Heart right ventricle (tissue), 16 donors: Measurements from ENCODE around the gene CWF19L2. TPM values are rescaled to one million over a fixed set of nuclear protein-coding genes. Genes with fewer than 3 reads are reported as not detected.

Experiments used
- ATAC-seq, 8 donors: fragments of 200-7000 bp; cut with Tn5 transposase; one replicate each; pipeline ENCODE4 v1.9.1; 2020; ENCODE audit warnings: mild to moderate bottlenecking in 8 of 8, moderate library complexity in 8 of 8, moderate number of reproducible peaks in 1 of 8
- DNase-seq, 2 donors: peaks; one replicate each; pipeline ENCODE4 v3.0.0-alpha.2; 2020
- H3K27ac ChIP-seq, 10 donors: fragments of 200-600 bp; sonication (generic) in 2 of 10; one replicate each; pipeline versions ENCODE4 v1.5.0 to v1.8.0; 2020 to 2022; ENCODE audit warnings: mild to moderate bottlenecking in 3 of 10
- H3K27me3 ChIP-seq, 7 donors: fragments of 200-600 bp; one replicate each; pipeline ENCODE4 v1.8.0; 2021 to 2022; ENCODE audit warnings: mild to moderate bottlenecking in 2 of 7
- H3K36me3 ChIP-seq, 9 donors: fragments of 200-600 bp; sonication (generic) in 1 of 9; one replicate each; pipeline versions ENCODE4 v1.5.0 to v1.8.0; 2020 to 2022; ENCODE audit warnings: mild to moderate bottlenecking in 2 of 9
- H3K4me1 ChIP-seq, 9 donors: fragments of 200-600 bp; sonication (generic) in 1 of 9; one replicate each; pipeline versions ENCODE4 v1.5.0 to v1.8.0; 2020 to 2022; ENCODE audit warnings: mild to moderate bottlenecking in 4 of 9
- H3K4me3 ChIP-seq, 10 donors: fragments of 200-600 bp; sonication (generic) in 2 of 10; one replicate each; pipeline versions ENCODE4 v1.5.0 to v1.8.0; 2020 to 2022; ENCODE audit warnings: mild to moderate bottlenecking in 7 of 10, moderate library complexity in 2 of 10
- H3K9me3 ChIP-seq, 11 donors: fragments of 200-600 bp in 10 of 11; sonication (generic) in 2 of 11; one replicate each; pipeline versions ENCODE4 v1.5.0 to v1.8.0; 2013 to 2022; ENCODE audit warnings: mild to moderate bottlenecking in 2 of 11, control low read depth in 1 of 11, moderate library complexity in 1 of 11
- CTCF ChIP-seq, 9 donors: fragments of 200-600 bp; sonication (generic) in 2 of 9; IDR thresholded peaks; one replicate each; pipeline versions ENCODE4 v1.5.0 to v1.8.0; 2021 to 2022; ENCODE audit warnings: antibody characterized with exemption in 9 of 9, mild to moderate bottlenecking in 5 of 9, moderate library complexity in 1 of 9
- WGBS, 2 donors: extraction: QIAGEN DNeasy Blood & Tissue Kit; methylation state at CpG; one replicate each; pipeline ENCODE4 v1.1.7; 2013; ENCODE audit warnings: inconsistent platforms in 1 of 2; 5-methylcytosine and 5-hydroxymethylcytosine counted together
- intact Hi-C, 10 donors: fragments of 100-400 bp; cut with DNase I; formaldehyde crosslinking; loops; one replicate each; pipeline versions ENCODE4 v1.11.1 to v1.14.2; 2022
- polyA plus RNA-seq, 2 donors: library from polyadenylated mRNA; stranded (reverse); fragments of 200-250 nt; gene quantifications; one replicate each; pipeline ENCODE4 v1.2.3, GENCODE V29; 2013
- total RNA-seq, 10 donors: library from RNA; stranded (reverse); fragmentation: NEBNext Ultra II Directional in 3 of 10; extraction: Animal tissue kit (Norgen Biotek cat#: 25700) in 3 of 10; gene quantifications; one replicate each; pipeline versions ENCODE4 v1.2.1 to v1.2.4, GENCODE V29; 2021 to 2023
- donor health status: Arrhythmogenic right ventricular cardiomyopathy.
- donor health status: ischemic (EF 13 %, LVEDD 7.1; RV severe dilation, severe dysfunction).
- donor health status: healthy with polysubstance abuse.
- donor health status: DM: no; HTN: yes; CAD: no.
- donor health status: DM: no; HTN: no; CAD: no.
- donor health status: ischemic (EF 25% LVEDD 6.9; RV normal size, moderate dysfunction).
- donor health status: ischemic (EF 25% LVEDD 5.7; RV mildly dilated, moderate dysfunction).
- donor health status: healthy.
- donor health status: DM: yes; HTN: yes; CAD: no.
- donor health status: Ischemic cardiomyopathy.
- donor health status: ischemic (EF 35%, LVEDD 5.7; RV mildly dilated, moderate dysfunction).
- donor health status: nonischemic (EF 11% LVEDD 7.7; RV severe dilation, severe dysfunction).
- donor health status: DM: yes; HTN: yes; CAD: no.
- donor health status: PGD.
- donor health status: ischemic (EF 29% LVEDD 5.4; RV normal size, mild dysfunction).
- donor health status: nonischemic (EF 23%, LVEDD 6.1; RV moderate dilation, normal function).

Gene CWF19L2
- total and polyA plus RNA-seq, 12 donors = 3.1 to 11.7 (median 8.0) TPM

DNA sequence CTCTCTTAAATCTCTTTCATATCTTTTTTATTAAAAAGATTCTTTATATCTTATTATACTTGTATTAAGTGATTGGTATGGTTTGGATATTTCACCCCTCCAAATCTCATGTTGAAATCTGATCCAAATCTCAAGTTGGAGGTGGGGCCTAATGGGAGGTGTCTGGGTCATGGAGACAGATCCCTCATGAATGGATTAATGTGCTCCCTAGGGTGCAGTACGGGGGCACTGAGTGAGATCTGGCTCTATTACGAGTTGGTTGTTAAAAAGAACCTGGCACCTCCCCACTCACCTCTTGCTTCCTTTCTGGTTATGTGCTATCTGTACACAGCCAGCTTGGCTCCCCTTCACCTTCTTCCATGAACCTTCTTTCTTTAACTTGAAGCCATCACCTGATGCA lies 149.6 kb downstream of the CWF19L2 start:
- Histone ChIP-seq H3K4me3 (no peak overlapping the region), H3K36me3 (peaks cover 0 to 75% (median 6%) of the 10 kb centered on the region in 9 donors), H3K27ac (no peak overlapping the region), H3K4me1 (no peaks in the 10 kb centered on the region), H3K9me3 (no peaks in the 10 kb centered on the region), H3K27me3 (no peaks in the 10 kb centered on the region)
- DNase-seq = no peak
- no peak for ATAC-seq
- intact Hi-C loops = no loop called here
- WGBS, 2 donors = 63 to 78% methylated on average over 2 of the region's 2 CpGs
- no peak for TF ChIP-seq CTCF (IDR thresholded peaks at IDR 0.05)

DNA sequence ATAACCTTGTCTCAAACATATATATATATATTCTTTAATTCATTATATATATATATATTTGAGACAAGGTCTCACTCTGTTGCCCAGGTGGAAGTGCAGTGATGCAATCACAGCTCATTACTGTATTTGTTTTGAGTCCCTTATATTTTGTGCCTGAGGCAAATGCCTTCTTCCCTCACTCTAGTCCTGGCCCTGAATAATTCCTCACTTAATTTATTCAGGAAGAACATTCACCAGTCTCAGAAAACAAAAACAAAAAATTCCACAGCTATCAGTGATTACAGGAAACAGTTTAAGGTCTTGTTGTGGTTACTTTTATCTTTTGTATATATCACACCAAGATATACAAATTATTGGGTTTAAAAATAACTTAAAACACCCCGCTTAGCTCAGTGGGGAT lies 155.7 kb downstream of the CWF19L2 start:
- WGBS, 2 donors = 66 to 82% methylated on average over 1 of the region's 1 CpG
- intact Hi-C loops = no loop called here

GRCh38 chr11:107293677-107294344 lies 163.8 kb downstream of the CWF19L2 start:
- no peaks in the 10 kb centered on the region for H3K27me3 ChIP-seq
- no peak for ATAC-seq
- WGBS, 2 donors = 85 to 96% methylated on average over 13 of the region's 13 CpGs
- no peak overlapping the region for H3K4me3 ChIP-seq
- no peak for TF ChIP-seq CTCF (IDR thresholded peaks at IDR 0.05)
- H3K36me3 ChIP-seq = peaks cover 0 to 37% (median 4%) of the 10 kb centered on the region in 9 donors
- no peak for DNase-seq
- no peak overlapping the region for H3K27ac ChIP-seq
- peaks cover 0 to 34% (median 10%) of the 10 kb centered on the region in 11 donors for H3K9me3 ChIP-seq
- no peaks in the 10 kb centered on the region for H3K4me1 ChIP-seq
- intact Hi-C loops = no loop called here

More for the DNA sequence above, 155.7 kb downstream of the CWF19L2 start:
- no peak for ATAC-seq
- peaks cover 0 to 24% (median 4%) of the 10 kb centered on the region in 11 donors for H3K9me3 ChIP-seq
- peaks cover 0 to 47% (median 0%) of the 10 kb centered on the region in 9 donors for H3K36me3 ChIP-seq
- no peaks in the 10 kb centered on the region for H3K27me3 ChIP-seq
- DNase-seq = no peak
- H3K4me1 ChIP-seq = no peaks in the 10 kb centered on the region
- H3K4me3 ChIP-seq = no peak overlapping the region
- TF ChIP-seq CTCF (IDR thresholded peaks at IDR 0.05) = no peak
- H3K27ac ChIP-seq = no peak overlapping the region

- ATAC-seq (no peak), DNase-seq (no peak)
- no peak overlapping the region for H3K27ac ChIP-seq
- no peaks in the 10 kb centered on the region for H3K27me3 ChIP-seq
- WGBS, 2 donors = 93 to 97% methylated on average over 1 of the region's 1 CpG
- H3K9me3 ChIP-seq = peaks cover 0 to 30% (median 0%) of the 10 kb centered on the region in 11 donors
- intact Hi-C loops = no loop called here
- H3K4me3 ChIP-seq = no peak overlapping the region
- no peak for TF ChIP-seq CTCF (IDR thresholded peaks at IDR 0.05)
- H3K4me1 ChIP-seq = no peaks in the 10 kb centered on the region
- no peaks in the 10 kb centered on the region for H3K36me3 ChIP-seq
These were observed 175.4 kb downstream of the CWF19L2 start for GRCh38 chr11:107282195-107282594.

Other genes with a start within 250 kb of the CWF19L2 start
- gene ALKBH8, start 107.9 kb upstream of the CWF19L2 start, total RNA-seq = 1 to 10 TPM; 5.4 to 7.8 (median 6.8) TPM
- 1 to 10 TPM; 2.2 to 4.5 TPM for gene ALKBH8, start 107.9 kb upstream of the CWF19L2 start, polyA plus RNA-seq
- 1 to 10 TPM in 1 of 10 donors, under 1 TPM in 8, not detected in 1; 0.18 to 1.0 (median 0.39) TPM for gene ELMOD1, start 133.3 kb upstream of the CWF19L2 start, total RNA-seq
- under 1 TPM; 0.10 to 0.29 TPM for gene ELMOD1, start 133.3 kb upstream of the CWF19L2 start, polyA plus RNA-seq